Left kidney (tissue), 8 donors: ENCODE measurements around the gene SP4. TPM values are rescaled to one million over a fixed set of nuclear protein-coding genes. Genes with fewer than 3 reads are reported as not detected.

Experiments
- DNase-seq: peaks from one replicate; pipeline ENCODE4 v3.0.0-alpha.2; 2013
- long read RNA-seq, 8 donors: transcript quantifications; one replicate each; lab custom pipeline, GENCODE V29; 2026
- polyA plus RNA-seq: library from polyadenylated mRNA; unstranded; fragments of 120-200 nt; gene quantifications from one replicate; pipeline ENCODE4 v1.2.1, GENCODE V29; 2013; ENCODE audit not compliant: insufficient read length

SP4 gene
- polyA plus RNA-seq: 17.0 TPM
- long read RNA-seq, donor 1, partial matches to known transcripts: 5 of 5 reads
- long read RNA-seq, donor 1, other reads (novel, unspliced or antisense): 0 of 5 reads
- long read RNA-seq, donor 2, full-length matches to known transcripts: 1 of 7 reads
- long read RNA-seq, donor 2, partial matches to known transcripts: 6 of 7 reads
- long read RNA-seq, donor 2, other reads (novel, unspliced or antisense): 0 of 7 reads
- long read RNA-seq, donor 3, full-length matches to known transcripts: 1 of 1 reads
- long read RNA-seq, donor 3, partial matches to known transcripts: 0 of 1 reads
- long read RNA-seq, donor 3, other reads (novel, unspliced or antisense): 0 of 1 reads
- long read RNA-seq, donor 4: 0 reads
- long read RNA-seq, donor 5, full-length matches to known transcripts: 1 of 1 reads
- long read RNA-seq, donor 5, partial matches to known transcripts: 0 of 1 reads
- long read RNA-seq, donor 5, other reads (novel, unspliced or antisense): 0 of 1 reads
- long read RNA-seq, donor 6, full-length matches to known transcripts: 3 of 3 reads
- long read RNA-seq, donor 6, partial matches to known transcripts: 0 of 3 reads
- long read RNA-seq, donor 6, other reads (novel, unspliced or antisense): 0 of 3 reads
- long read RNA-seq, donor 7, partial matches to known transcripts: 0 of 1 reads
- long read RNA-seq, donor 7, other reads (novel, unspliced or antisense): 0 of 1 reads
- long read RNA-seq, donor 8, full-length matches to known transcripts: 1 of 1 reads
- long read RNA-seq, donor 8, partial matches to known transcripts: 0 of 1 reads
- long read RNA-seq, donor 8, other reads (novel, unspliced or antisense): 0 of 1 reads

GRCh38 chr7:21427871-21428658, at the start of gene SP4:
Gene SP4 (plus strand): TSS chr7:21428083. CDS start chr7:21428252, 169 bp downstream.
- DNase-seq: peak; percentile 90

DNA sequence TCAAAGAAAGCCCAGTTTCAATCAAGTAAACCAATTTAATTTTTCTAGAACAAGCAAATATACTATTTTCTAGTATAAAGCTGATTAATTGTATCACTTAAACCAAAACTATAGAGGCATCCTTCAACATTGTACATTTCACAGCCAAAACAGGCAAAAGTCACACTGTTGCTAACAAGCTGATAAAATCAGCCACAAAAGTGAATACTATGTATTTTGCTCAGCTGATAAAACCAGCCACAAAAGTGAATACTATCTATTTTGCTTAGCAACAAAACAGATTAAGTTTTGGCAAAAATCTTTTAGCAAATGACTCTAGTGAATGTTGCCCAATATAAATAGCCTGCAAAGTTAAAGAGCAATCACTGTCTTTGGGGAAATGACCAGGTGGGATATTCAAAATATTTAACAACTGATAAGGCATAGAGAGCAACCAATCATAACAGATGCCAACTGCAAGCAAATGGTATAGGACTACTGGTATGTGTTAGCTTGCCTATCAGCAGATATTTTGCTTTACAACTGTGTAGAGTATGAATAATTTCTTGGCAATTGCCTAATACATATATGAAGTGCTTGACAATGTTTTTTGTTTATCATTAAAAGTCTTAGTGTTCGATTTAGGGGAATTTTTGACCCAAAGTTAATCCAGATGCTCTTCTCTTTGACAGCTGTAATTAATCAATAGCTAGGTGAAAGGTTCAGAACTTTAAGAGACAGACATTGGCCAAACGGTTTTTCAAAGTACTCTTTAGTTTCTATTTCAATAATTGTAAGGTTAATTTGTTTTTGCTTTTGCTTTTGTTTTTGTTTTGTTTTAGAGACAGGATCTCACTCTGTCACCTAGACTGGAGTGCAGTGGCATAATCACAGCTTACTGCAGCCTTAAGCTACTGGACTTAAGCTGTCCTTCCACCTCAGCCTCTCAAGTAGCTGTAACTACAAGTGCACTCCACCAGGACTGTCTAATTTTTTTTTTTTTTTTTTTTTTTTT, 44.4 kb upstream of the SP4 start:
- DNase-seq: no peak

- DNase-seq: no peak
These were observed 33.9 kb upstream of the SP4 start for GRCh38 chr7:21393937-21394336.

- no peak for DNase-seq
These were observed 25.9 kb upstream of the SP4 start for GRCh38 chr7:21401944-21402343.

- DNase-seq: no peak
These were observed 19.9 kb upstream of the SP4 start for GRCh38 chr7:21407796-21408480.

- no peak for DNase-seq
These were observed 19.4 kb upstream of the SP4 start for GRCh38 chr7:21408481-21408820.

DNA sequence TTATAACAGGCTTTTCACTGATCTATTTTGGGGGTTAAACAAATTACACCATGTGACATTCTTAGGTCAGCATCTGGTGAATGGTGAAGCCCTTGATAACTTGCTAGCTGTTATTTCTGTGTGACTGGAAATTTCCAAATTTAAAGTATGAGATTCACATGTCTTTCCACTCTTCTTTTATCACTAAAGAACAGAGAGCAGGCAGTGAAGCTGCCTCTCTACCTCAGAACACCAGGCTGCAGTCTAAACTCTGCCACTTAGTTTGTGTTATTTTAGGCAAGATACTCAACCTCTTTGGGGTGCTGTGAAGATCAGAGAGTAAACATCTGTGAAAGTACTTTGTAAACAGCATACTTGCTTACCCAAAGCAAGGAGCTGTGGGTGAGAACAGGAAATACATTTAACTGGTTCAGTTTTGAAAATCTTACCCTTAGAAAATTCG, 15.5 kb upstream of the SP4 start:
- DNase-seq: no peak

GRCh38 chr7:21412957-21413356, 14.9 kb upstream of the SP4 start:
- no peak for DNase-seq

GRCh38 chr7:21413502-21413901, 14.4 kb upstream of the SP4 start:
- DNase-seq: no peak

GRCh38 chr7:21414795-21415393, 13.0 kb upstream of the SP4 start:
- DNase-seq: no peak

GRCh38 chr7:21417647-21418046, 10.2 kb upstream of the SP4 start:
- no peak for DNase-seq

DNA sequence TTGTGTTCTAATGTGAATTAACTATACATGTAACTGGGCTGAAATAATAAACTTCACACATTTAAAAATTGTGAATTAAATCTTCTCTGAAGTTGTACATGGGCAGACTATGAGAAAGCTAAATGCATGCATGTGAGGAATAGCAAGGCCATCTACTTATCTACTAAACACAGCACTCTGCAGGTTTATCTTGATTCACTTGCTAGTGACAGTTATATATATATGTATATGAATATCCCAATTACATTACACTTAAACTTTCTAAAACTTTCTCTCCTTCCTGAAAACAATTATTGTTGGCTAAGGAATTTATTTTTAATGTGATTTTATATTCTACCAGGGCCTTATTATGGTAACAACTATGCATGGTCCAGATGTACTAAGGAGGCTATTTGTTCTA, 5.1 kb upstream of the SP4 start:
- no peak for DNase-seq

- no peak for DNase-seq
These were observed 2.6 kb upstream of the SP4 start for GRCh38 chr7:21425290-21425689.

DNA sequence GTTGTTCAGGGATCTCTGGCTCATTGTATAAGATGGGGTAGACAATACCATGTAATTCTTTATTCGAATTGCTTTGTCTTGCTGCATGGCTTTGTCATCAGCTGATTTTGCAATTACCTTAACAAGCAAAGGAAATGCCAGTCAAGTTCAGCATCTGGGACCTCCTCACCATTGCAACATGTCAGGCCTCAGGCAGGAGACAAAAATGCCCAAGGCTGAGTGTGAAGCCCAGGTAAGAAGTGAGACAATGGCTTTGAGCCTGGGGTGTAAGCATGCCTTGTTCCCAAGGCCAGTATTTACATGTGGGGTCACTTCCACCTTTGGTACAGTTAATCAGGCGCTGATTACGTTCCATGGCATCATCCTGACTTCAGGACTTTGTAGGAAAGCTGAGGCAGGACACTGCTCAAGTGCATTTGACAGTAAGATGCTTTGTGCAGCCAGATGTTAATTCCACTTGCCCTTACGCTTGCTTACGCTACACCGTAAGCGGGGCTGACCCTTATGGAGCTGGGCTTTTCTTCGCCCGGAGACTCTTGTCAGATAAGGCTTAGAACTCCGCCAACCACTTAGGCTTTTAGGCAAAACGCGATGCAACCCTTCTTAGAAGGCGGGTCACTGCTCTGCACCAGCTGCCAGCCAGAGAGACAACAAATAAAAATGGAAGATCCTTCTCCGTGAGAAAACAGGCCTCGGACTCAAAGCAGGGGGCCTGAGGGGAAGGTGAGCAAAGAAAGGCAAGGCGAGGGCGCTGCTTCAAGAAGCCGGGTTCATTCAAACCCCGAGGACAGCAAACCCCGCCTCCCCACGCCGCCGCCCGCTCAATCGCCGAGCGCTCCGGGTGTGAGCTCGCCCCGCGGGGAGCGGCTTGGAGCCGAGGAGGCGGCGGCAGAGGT, 1.3 kb upstream of the SP4 start:
- no peak for DNase-seq

GRCh38 chr7:21427182-21427870, 557 bp upstream of the SP4 start:
- DNase-seq: peak; percentile 97

GRCh38 chr7:21428659-21428941, 717 bp downstream of the SP4 start:
- DNase-seq: no peak

GRCh38 chr7:21429021-21429420, 1.1 kb downstream of the SP4 start:
- no peak for DNase-seq

GRCh38 chr7:21429786-21430574, 2.1 kb downstream of the SP4 start:
- no peak for DNase-seq
